ENCODE results near the gene MUC20. TPM values are rescaled to one million over a fixed set of nuclear protein-coding genes. Genes with fewer than 3 reads are reported as not detected.
"Not testable (repeated sequence)": the region's sequence is repeated elsewhere in the genome, so short reads cannot be mapped to it uniquely, and the experiment has no call there.

Gene MUC20
- total RNA-seq, 1 donor from 2014 or later: 9.6 TPM

- intact Hi-C loops (cut with micrococcal nuclease): not testable (repeated sequence)
Observed at GRCh38 chr3:195710126-195710905, 10.5 kb upstream of the MUC20 start.

- intact Hi-C loops (cut with micrococcal nuclease): not testable (repeated sequence)
Observed at GRCh38 chr3:195711091-195711812, 9.5 kb upstream of the MUC20 start.

- intact Hi-C loops (cut with micrococcal nuclease): no loop called here
Observed at GRCh38 chr3:195711813-195712534, 8.8 kb upstream of the MUC20 start.

GRCh38 chr3:195712535-195712910 lies 8.3 kb upstream of the MUC20 start:
- intact Hi-C loops (cut with micrococcal nuclease): not testable (repeated sequence)

GRCh38 chr3:195713150-195713549 lies 7.6 kb upstream of the MUC20 start:
- intact Hi-C loops (cut with micrococcal nuclease): not testable (repeated sequence)

- intact Hi-C loops (cut with micrococcal nuclease): no loop called here
Observed at GRCh38 chr3:195714380-195715011, 6.3 kb upstream of the MUC20 start.

GRCh38 chr3:195715134-195715533 lies 5.6 kb upstream of the MUC20 start:
- intact Hi-C loops (cut with micrococcal nuclease): no loop called here

GRCh38 chr3:195715583-195716266 lies 5.1 kb upstream of the MUC20 start:
- intact Hi-C loops (cut with micrococcal nuclease): no loop called here

- intact Hi-C loops (cut with micrococcal nuclease): no loop called here
Observed at GRCh38 chr3:195717416-195717815, 3.4 kb upstream of the MUC20 start.

GRCh38 chr3:195717852-195718476 lies 2.8 kb upstream of the MUC20 start:
- intact Hi-C loops (cut with micrococcal nuclease): loop anchor here (2.0 kb wide), 1 partner anchor 97 kb away; no protein-coding TSS in a partner anchor

- intact Hi-C loops (cut with micrococcal nuclease): loop anchor here (2.0 kb wide), 1 partner anchor 98 kb away; no protein-coding TSS in a partner anchor
Observed at GRCh38 chr3:195718477-195718984, 2.2 kb upstream of the MUC20 start.

GRCh38 chr3:195719514-195720254 lies 1.1 kb upstream of the MUC20 start:
- intact Hi-C loops (cut with micrococcal nuclease): loop anchor here (2.0 kb wide), 1 partner anchor 99 kb away; no protein-coding TSS in a partner anchor

- intact Hi-C loops (cut with micrococcal nuclease): not testable (repeated sequence)
Observed at GRCh38 chr3:195722139-195722995, 1.6 kb downstream of the MUC20 start.

GRCh38 chr3:195722996-195723345 lies 2.2 kb downstream of the MUC20 start:
- intact Hi-C loops (cut with micrococcal nuclease): not testable (repeated sequence)

- intact Hi-C loops (cut with micrococcal nuclease): not testable (repeated sequence)
Observed at GRCh38 chr3:195724363-195724762, 3.6 kb downstream of the MUC20 start.

- intact Hi-C loops (cut with micrococcal nuclease): not testable (repeated sequence)
Observed at GRCh38 chr3:195725916-195726740, 5.3 kb downstream of the MUC20 start.

GRCh38 chr3:195727606-195728195 lies 6.9 kb downstream of the MUC20 start:
- intact Hi-C loops (cut with micrococcal nuclease): no loop called here
